ENCODE measurements around the gene CPA5.

CPA5 gene

DNA sequence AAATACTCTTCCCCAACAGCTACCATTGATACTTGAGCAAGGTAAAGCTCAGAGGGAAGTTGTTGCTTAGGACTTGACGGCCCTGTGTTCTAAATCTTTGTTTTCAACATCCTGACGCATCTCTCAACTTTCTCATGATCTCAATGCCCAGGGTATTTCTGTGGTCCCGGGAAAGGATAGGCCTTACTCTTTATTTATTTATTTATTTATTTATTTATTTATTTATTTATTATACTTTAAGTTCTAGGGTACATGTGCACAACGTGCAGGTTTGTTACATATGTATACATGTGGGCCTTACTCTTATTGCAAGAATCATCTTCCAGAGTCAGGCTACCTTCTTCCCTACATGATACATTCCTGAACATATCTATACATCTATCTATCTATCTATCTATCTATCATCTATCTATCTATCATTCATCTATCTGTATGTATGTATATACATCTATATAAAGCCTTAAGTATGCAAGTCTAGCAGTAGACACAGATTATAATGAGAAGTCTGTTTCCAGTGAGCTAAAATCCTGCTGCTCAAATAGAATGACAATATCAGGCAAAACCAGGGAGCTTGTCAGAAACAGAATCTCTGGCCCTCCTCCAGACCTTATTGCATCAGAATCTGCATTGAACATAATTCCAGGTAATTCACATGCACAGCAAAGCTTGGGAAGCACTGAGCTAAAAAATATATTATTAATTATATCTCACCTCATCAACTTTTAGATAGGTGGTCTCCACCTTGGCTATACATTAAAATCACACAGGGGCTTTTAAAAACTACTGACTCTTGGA lies 12.2 kb upstream of the CPA5 start:
- DNase-seq, result no peak

- DNase-seq, result no peak
Measured at GRCh38 chr7:130333832-130334231, 10.8 kb upstream of the CPA5 start.

GRCh38 chr7:130334274-130334673 lies 10.3 kb upstream of the CPA5 start:
- no peak for DNase-seq

DNA sequence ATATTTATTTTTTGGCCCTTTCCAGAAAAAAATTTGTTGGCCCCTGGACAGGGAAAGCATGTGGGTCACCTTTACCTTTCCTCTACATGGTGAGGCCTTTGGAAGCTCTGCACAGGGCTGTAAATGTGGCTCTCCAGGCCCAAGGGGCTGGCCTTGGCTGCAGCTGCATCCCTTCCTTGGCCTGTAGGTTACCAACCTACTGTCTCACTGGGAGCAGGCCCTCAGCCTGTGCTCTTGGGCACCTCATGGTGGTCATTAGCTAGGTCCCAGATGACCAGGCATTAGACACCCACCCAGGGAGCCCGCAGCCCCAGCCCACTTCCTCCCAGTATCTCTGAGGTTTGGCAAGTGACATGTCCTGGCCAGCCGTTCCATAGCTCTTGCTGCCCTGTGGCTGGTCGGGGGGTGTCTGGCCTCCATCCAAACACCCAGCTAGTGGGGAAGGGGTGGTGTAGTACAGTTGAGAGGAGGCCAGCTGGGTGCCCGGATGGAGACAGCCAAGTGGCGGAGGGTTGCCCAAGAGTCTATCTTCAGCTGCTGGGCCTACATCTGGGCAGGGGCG lies 7.1 kb upstream of the CPA5 start:
- DNase-seq, result no peak

- DNase-seq, result no peak
Measured at GRCh38 chr7:130338233-130338632, 6.4 kb upstream of the CPA5 start.

DNA sequence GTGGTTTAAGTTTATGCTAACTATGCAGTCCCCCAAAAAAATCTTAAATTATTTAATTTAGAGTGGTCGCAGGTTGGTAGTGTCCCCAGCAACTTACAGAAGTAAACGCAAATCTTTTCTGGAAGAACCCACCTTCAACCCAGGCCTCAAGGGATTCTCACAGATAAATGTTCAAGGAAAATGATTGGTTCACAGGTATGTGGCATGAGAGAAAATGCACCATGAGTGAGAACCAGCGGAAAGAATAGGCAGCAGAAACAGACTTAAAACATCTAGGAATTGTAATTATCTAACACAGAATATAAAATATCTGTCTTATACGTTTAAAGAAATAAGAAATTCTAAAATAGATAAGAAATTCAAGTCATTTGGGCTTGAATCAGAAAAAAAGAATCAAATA lies 2.7 kb upstream of the CPA5 start:
- no peak for DNase-seq

GRCh38 chr7:130342701-130343380 lies 1.8 kb upstream of the CPA5 start:
- DNase-seq, result no peak

DNA sequence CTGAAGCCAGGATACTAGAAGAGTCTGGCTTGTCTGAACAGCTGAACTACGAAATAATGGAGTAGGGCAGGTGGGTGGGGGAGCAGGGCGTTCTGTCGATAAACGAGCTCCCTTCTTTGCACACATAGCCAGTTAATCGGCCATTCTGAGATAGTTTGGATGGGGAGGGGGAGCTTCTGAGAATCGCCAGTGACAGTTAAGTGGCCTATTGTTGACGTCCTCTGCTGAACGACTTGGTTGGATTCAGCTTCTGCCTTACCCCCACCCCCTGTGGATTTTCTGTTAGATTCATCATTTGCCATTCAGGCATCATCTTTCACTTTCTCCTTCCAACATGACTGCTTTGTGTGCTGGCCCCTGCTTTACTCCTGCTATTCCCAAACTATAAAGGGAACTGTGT lies 520 bp downstream of the CPA5 start:
- peak; percentile 77 to 95 (median 93) for DNase-seq

- no peak for DNase-seq
Measured at GRCh38 chr7:130345725-130346124, 1.1 kb downstream of the CPA5 start.

- DNase-seq, result no peak
Measured at GRCh38 chr7:130346177-130346905, 1.7 kb downstream of the CPA5 start.

DNA sequence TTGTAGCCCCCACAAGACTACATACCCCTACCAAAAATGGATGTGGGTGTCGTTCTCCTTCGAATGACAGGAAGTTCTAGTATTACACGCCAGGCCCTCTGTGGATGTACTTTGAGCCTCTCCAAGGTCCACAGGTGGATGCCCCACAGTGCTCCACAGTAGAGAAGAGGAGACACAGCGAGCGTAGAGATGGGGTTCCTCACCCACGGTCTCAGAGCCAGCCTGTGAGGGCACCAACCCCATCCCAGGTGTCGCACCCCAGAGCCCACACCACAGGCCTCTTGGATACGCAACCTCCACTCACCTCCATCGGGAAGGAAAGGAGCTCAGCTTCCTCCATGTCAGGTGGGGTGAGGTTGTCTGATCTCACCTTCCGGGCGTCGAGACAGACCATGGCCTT lies 2.3 kb downstream of the CPA5 start:
- no peak for DNase-seq

DNA sequence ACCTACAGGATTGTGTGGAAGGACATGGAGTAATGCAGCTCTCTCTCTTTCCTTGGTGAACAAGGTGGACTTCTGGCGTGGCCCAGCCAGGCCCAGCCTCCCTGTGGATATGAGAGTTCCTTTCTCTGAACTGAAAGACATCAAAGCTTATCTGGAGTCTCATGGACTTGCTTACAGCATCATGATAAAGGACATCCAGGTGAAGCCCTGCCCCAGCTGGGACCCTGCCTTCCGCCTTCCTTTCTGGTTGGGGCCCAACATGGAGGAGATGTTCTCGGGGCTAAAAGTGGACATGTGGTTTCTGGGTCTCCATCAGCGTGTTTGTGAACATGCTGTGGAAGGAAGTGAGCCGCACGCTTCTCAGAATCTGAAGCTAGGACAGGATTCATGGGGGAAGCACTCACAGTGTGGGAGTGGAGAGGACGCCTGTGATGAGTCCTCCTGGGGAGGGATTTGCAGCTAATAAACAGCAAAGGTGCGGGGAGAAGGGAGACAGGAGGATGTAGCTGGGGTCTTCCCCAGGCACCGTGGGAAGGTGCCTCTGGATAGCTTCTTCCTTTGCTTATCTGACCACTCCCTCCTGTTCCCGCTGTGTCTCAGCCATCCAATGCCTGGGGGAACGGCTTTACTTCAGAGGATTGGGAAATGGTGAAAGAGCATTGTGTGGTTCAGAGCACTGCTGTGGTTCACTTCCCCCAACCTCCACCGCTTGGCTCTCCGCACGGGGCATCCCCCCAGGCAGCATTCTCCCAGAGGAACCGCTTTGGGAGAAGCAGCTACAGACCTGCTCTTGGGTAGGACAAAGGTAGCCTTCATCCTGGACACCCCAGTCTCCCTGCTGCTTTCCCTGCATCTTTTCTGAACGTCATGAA lies 5.5 kb downstream of the CPA5 start:
- DNase-seq, result peak; percentile 67 to 85 (median 82)

- DNase-seq, result peak; percentile 77 to 94 (median 87)
Measured at GRCh38 chr7:130350945-130351790, 6.6 kb downstream of the CPA5 start.

DNA sequence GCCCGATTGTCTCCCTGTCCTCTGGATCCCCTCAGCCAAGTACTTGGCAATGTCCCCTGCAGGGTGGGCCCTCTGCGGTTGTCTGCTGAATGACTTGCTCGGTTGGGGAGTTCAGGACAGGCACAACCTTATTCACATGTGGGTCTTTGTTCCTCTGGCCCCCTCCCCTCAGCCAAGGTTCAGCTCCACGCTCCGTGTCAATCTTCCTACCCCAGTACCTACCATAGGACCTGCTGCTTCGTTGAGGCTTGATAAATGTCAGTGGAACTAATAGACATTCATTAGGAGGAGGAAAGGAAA lies 7.1 kb downstream of the CPA5 start:
- DNase-seq, result no peak

DNA sequence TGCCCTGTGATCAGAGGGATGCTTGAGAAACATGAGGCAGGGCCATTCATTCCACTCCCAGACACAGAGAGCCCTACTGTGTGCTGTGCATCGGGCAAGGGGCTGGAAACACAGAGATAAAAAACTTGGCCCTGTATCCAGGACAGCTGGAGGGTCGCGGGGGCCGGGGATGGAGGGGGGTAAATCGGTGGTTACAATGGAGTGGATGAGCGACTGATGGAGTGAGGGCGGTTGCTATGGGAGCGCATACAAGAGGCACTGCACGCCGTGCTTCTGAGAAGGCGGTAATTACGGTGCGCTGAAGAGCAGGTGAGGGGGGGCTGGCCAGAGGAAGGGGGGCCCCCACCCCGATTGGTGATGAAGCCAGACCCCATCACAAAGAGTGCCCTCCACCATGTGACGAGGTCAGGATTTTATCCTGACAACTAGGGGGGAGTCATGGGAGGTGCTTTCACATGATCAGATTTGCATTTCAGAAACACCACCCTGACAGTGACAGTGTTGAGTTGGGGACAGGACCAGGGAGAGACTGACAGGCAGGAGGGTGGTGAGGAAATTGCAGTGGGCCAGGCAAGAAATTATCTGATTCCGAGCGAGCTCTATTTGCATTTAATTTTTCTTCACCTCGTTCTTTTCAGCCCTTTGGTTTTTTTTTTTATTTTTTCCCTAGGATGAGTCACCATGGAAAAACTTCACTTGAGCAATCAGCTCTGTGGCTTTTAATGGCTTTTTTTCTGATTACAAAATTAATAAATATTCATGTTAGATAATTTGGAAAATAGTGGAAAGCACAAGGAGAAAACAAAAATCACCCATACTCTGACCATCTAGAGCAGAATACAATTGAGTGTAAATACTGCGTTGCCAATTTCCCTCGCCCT lies 7.8 kb downstream of the CPA5 start:
- peak; percentile 98 to 100 (median 98) for DNase-seq

GRCh38 chr7:130353196-130353595 lies 8.6 kb downstream of the CPA5 start:
- DNase-seq, result peak in 2 of 3 experiments; percentile 53 to 74

DNA sequence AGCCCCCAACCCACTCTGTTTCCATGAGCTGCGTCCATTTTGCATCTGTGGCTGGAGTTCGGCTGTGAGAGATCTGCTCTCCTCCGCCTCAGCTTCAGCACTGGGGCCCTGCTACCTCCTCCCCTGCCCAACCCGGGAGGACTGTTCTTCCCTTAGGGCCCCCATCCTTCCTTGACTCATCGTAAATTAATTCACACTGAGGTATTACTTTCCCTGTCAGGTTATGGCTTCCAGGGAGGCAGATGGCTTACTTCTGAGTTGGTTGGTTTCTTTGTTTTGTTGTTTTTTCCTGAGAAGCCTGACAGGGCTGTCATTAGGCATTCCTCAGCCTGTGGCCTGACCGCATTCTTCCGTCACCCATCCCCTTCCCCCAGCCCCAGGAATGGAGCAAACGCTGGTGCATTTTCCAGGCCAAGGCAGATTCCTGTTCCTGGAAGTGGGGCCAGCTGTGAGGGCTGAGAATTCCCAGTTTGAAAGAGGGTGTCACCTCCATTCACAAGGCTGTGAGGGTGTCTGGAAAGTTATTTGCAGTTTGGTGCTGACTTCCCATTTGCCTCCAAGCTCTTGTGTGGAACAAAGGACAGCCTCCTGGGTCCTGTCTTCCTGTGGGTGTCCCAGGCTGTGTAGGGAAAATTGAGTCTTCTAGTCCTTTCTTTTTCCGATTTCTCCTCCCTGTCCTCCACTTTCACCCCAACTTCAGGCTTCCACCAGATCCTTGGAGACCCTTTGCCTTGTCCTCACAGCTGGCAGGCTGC lies 11.7 kb downstream of the CPA5 start:
- peak in 2 of 3 experiments; percentile 37 to 49 for DNase-seq

- DNase-seq, result no peak
Measured at GRCh38 chr7:130356876-130357611, 12.4 kb downstream of the CPA5 start.

GRCh38 chr7:130358471-130358870 lies 13.9 kb downstream of the CPA5 start:
- no peak for DNase-seq
